ENCODE results near the gene PGBD1. TPM values are rescaled to one million over a fixed set of nuclear protein-coding genes. Genes with fewer than 3 reads are reported as not detected.

Gene PGBD1
- total and polyA plus RNA-seq, 2 donors (not counting 1 experiment from before 2014, with no cell fraction given), result 0.55 to 2.4 TPM

DNA sequence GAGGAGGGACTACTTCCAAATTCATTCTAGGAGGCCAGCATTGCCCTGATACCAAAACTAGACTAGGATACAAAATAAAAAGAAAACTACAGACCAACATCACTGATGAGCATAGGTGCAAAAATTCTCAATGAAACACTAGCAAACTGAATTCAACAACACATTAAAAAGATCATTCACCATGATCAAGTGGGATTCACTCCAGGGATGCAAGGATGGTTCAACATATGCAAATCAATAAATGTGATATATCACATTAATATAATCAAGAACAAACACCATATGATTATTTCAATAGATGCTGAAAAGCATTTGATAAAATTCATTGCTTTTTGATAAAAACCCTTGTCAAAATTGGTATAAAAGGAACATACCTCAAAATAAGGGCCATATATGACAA is 10.2 kb downstream of the PGBD1 start:
- no peak overlapping the region for H3K9ac ChIP-seq (ENCODE audit: low read length)
- H3K9me3 ChIP-seq (ENCODE audit: control extremely low read depth in 1 of 3, control insufficient read depth in 2 of 3, insufficient read depth in 1 of 3, low read length in 2 of 3), result no peaks in the 10 kb centered on the region
- no peak for ATAC-seq (ENCODE audit: low read depth)
- intact Hi-C loops (cut with micrococcal nuclease), result no loop called here
- Mint-ChIP-seq H3K4me1 (no peaks in the 10 kb centered on the region), H3K4me3 (no peak overlapping the region), H3K9me3 (ENCODE audit: insufficient read depth) (peaks cover 3% of the 10 kb centered on the region), H3K27ac (no peak overlapping the region), H3K27me3 (no peaks in the 10 kb centered on the region)
- ChIA-PET POLR2A (interaction anchor here (0.7 kb wide), 1 partner anchor 11 kb away, joined by 4 read pairs; no protein-coding TSS in a partner anchor), CTCF (interaction anchor here (0.7 kb wide), 1 partner anchor 1710 kb away, joined by 3 read pairs; no protein-coding TSS in a partner anchor)
- no peaks in the 10 kb centered on the region for H3K4me1 ChIP-seq (ENCODE audit: control insufficient read depth in 2 of 2, insufficient read depth in 2 of 2, low read length in 2 of 2)
- H4K20me1 ChIP-seq (ENCODE audit: control insufficient read depth, insufficient read depth, low read length, poor library complexity, severe bottlenecking), result no peaks in the 10 kb centered on the region
- no peaks in the 10 kb centered on the region for H3K27me3 ChIP-seq (replicated peaks in 1 of 4; ENCODE audit: control extremely low read depth in 1 of 4, control insufficient read depth in 3 of 4, insufficient read depth in 4 of 4, low read length in 3 of 4)
- no peak overlapping the region for H3K4me2 ChIP-seq (replicated peaks; ENCODE audit: low read depth, low read length, poor library complexity, severe bottlenecking)
- no peak overlapping the region for H3K4me3 ChIP-seq (ENCODE audit: control extremely low read depth in 1 of 5, extremely low read depth in 1 of 5, insufficient read depth in 1 of 5, low read depth in 2 of 5, low read length in 4 of 5)
- no peak overlapping the region for H2AFZ ChIP-seq (ENCODE audit: insufficient read depth, low read depth, low read length, poor library complexity, severe bottlenecking)
- no peaks in the 10 kb centered on the region for H3K36me3 ChIP-seq (replicated peaks in 1 of 2; ENCODE audit: control extremely low read depth in 1 of 2, control insufficient read depth in 1 of 2, extremely low read depth in 1 of 2, insufficient read depth in 2 of 2, low read length in 1 of 2)
- H3K79me2 ChIP-seq (ENCODE audit: control insufficient read depth, insufficient read depth, low read length), result no peaks in the 10 kb centered on the region
- TF ChIP-seq, protein P1, sequence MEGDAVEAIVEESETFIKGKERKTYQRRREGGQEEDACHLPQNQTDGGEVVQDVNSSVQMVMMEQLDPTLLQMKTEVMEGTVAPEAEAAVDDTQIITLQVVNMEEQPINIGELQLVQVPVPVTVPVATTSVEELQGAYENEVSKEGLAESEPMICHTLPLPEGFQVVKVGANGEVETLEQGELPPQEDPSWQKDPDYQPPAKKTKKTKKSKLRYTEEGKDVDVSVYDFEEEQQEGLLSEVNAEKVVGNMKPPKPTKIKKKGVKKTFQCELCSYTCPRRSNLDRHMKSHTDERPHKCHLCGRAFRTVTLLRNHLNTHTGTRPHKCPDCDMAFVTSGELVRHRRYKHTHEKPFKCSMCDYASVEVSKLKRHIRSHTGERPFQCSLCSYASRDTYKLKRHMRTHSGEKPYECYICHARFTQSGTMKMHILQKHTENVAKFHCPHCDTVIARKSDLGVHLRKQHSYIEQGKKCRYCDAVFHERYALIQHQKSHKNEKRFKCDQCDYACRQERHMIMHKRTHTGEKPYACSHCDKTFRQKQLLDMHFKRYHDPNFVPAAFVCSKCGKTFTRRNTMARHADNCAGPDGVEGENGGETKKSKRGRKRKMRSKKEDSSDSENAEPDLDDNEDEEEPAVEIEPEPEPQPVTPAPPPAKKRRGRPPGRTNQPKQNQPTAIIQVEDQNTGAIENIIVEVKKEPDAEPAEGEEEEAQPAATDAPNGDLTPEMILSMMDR (IDR thresholded peaks at IDR 0.05), result no peak
- no peak for TF ChIP-seq EZH2 (IDR thresholded peaks at IDR 0.05; ENCODE audit: borderline replicate concordance, insufficient read depth, low read depth, low read length, poor library complexity, severe bottlenecking)
- H3K27ac ChIP-seq (ENCODE audit: low read length in 2 of 2), result no peak overlapping the region
- DNase-seq, result no peak

DNA sequence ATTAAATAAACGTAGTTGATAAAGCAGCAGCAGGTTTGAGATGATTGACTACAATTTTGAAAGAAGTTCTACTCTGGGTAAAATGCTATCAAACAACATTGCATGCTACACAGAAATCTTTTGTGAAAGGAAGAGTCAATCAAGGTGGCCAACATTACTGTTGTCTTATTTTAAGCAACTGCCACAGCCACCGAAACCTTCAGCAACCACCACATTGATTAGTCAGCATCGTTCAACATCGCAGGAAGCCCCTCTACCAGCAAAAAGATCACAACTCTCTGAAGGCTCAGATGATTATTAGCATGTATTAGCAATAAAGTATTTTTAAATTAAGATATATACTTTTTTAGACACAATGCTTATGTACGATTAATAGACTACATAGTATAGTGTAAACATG is 14.0 kb downstream of the PGBD1 start:
- H3K9me3 Mint-ChIP-seq (ENCODE audit: insufficient read depth), result peaks cover 3% of the 10 kb centered on the region
- Histone ChIP-seq H3K27me3 (replicated peaks in 1 of 4; ENCODE audit: control extremely low read depth in 1 of 4, control insufficient read depth in 3 of 4, insufficient read depth in 4 of 4, low read length in 3 of 4) (no peaks in the 10 kb centered on the region), H3K9me3 (ENCODE audit: control extremely low read depth in 1 of 3, control insufficient read depth in 2 of 3, insufficient read depth in 1 of 3, low read length in 2 of 3) (no peaks in the 10 kb centered on the region), H3K4me2 (replicated peaks; ENCODE audit: low read depth, low read length, poor library complexity, severe bottlenecking) (no peak overlapping the region), H3K27ac (ENCODE audit: low read length in 2 of 2) (no peak overlapping the region), H4K20me1 (ENCODE audit: control insufficient read depth, insufficient read depth, low read length, poor library complexity, severe bottlenecking) (no peaks in the 10 kb centered on the region), H3K79me2 (ENCODE audit: control insufficient read depth, insufficient read depth, low read length) (no peaks in the 10 kb centered on the region), H3K9ac (ENCODE audit: low read length) (no peak overlapping the region), H3K36me3 (replicated peaks in 1 of 2; ENCODE audit: control extremely low read depth in 1 of 2, control insufficient read depth in 1 of 2, extremely low read depth in 1 of 2, insufficient read depth in 2 of 2, low read length in 1 of 2) (no peaks in the 10 kb centered on the region), H3K4me3 (ENCODE audit: control extremely low read depth in 1 of 5, extremely low read depth in 1 of 5, insufficient read depth in 1 of 5, low read depth in 2 of 5, low read length in 4 of 5) (no peak overlapping the region), H2AFZ (ENCODE audit: insufficient read depth, low read depth, low read length, poor library complexity, severe bottlenecking) (no peak overlapping the region), H3K4me1 (ENCODE audit: control insufficient read depth in 2 of 2, insufficient read depth in 2 of 2, low read length in 2 of 2) (no peaks in the 10 kb centered on the region)
- H3K4me1 Mint-ChIP-seq, result no peaks in the 10 kb centered on the region
- no peak overlapping the region for H3K27ac Mint-ChIP-seq
- no peak for ATAC-seq (ENCODE audit: low read depth)
- no peaks in the 10 kb centered on the region for H3K27me3 Mint-ChIP-seq
- ChIA-PET POLR2A (no interaction called here), CTCF (no interaction called here)
- H3K4me3 Mint-ChIP-seq, result no peak overlapping the region
- intact Hi-C loops (cut with micrococcal nuclease), result no loop called here
- TF ChIP-seq, protein P1 (IDR thresholded peaks at IDR 0.05), result no peak
- no peak for TF ChIP-seq EZH2 (IDR thresholded peaks at IDR 0.05; ENCODE audit: borderline replicate concordance, insufficient read depth, low read depth, low read length, poor library complexity, severe bottlenecking)
- no CpG with 5 or more reads among the region's 5 CpGs for WGBS (ENCODE audit: insufficient coverage)
- no peak for DNase-seq

All from B cell (primary cell).